ENCODE results near the gene SLC22A23.

Gene SLC22A23

GRCh38 chr6:3456898-3457709, at the start of gene SLC22A23:
TSS of gene SLC22A23 (minus strand) at chr6:3457050. CDS start at chr6:3456559, 491 bp downstream.
- DNase-seq: peak; percentile 60

GRCh38 chr6:3506200-3506599, 49.4 kb upstream of the SLC22A23 start:
- DNase-seq: no peak

- no peak for DNase-seq
Measured at GRCh38 chr6:3504938-3505805, 48.3 kb upstream of the SLC22A23 start.

- DNase-seq: no peak
Measured at GRCh38 chr6:3504354-3504753, 47.5 kb upstream of the SLC22A23 start.

- no peak for DNase-seq
Measured at GRCh38 chr6:3501826-3502500, 45.1 kb upstream of the SLC22A23 start.

- DNase-seq: no peak
Measured at GRCh38 chr6:3500262-3501014, 43.6 kb upstream of the SLC22A23 start.

GRCh38 chr6:3499603-3500002, 42.8 kb upstream of the SLC22A23 start:
- DNase-seq: no peak

GRCh38 chr6:3496395-3496794, 39.5 kb upstream of the SLC22A23 start:
- DNase-seq: no peak

- DNase-seq: no peak
Measured at GRCh38 chr6:3494391-3495100, 37.7 kb upstream of the SLC22A23 start.

- DNase-seq: no peak
Measured at GRCh38 chr6:3490625-3490980, 33.8 kb upstream of the SLC22A23 start.

GRCh38 chr6:3489961-3490624, 33.2 kb upstream of the SLC22A23 start:
- DNase-seq: no peak

- no peak for DNase-seq
Measured at GRCh38 chr6:3489027-3489757, 32.3 kb upstream of the SLC22A23 start.

GRCh38 chr6:3484946-3485345, 28.1 kb upstream of the SLC22A23 start:
- DNase-seq: no peak

- no peak for DNase-seq
Measured at GRCh38 chr6:3484192-3484591, 27.3 kb upstream of the SLC22A23 start.

GRCh38 chr6:3483675-3484074, 26.8 kb upstream of the SLC22A23 start:
- DNase-seq: no peak

GRCh38 chr6:3482869-3483268, 26.0 kb upstream of the SLC22A23 start:
- DNase-seq: no peak

GRCh38 chr6:3481640-3482039, 24.8 kb upstream of the SLC22A23 start:
- no peak for DNase-seq

- DNase-seq: no peak
Measured at GRCh38 chr6:3480009-3480408, 23.2 kb upstream of the SLC22A23 start.

- DNase-seq: no peak
Measured at GRCh38 chr6:3473773-3474172, 16.9 kb upstream of the SLC22A23 start.

- no peak for DNase-seq
Measured at GRCh38 chr6:3471711-3472110, 14.9 kb upstream of the SLC22A23 start.

GRCh38 chr6:3471286-3471685, 14.4 kb upstream of the SLC22A23 start:
- DNase-seq: no peak

All from CD4-positive, alpha-beta T cell treated with Interleukin-4 for 4 hours (primary cell).